NCI-H1105 (cell line): ENCODE data around the gene SLC2A2.
"Not testable (repeated sequence)": the region's sequence is repeated elsewhere in the genome, so short reads cannot be mapped to it uniquely, and the experiment has no call there.

Experiments
- DNase-seq: peaks from one replicate; lab custom pipeline; 2025; lab: John Stamatoyannopoulos, UW

Gene SLC2A2

GRCh38 chr3:170988378-170988777 is 38.1 kb downstream of the SLC2A2 start:
- DNase-seq: no peak

GRCh38 chr3:170985304-170985703 is 41.2 kb downstream of the SLC2A2 start:
- DNase-seq: no peak

- no peak for DNase-seq
Observed at GRCh38 chr3:170982733-170983132, 43.8 kb downstream of the SLC2A2 start.

- no peak for DNase-seq
Observed at GRCh38 chr3:170980399-170980798, 46.1 kb downstream of the SLC2A2 start.

- no peak for DNase-seq
Observed at GRCh38 chr3:170977949-170978745, 48.4 kb downstream of the SLC2A2 start.

GRCh38 chr3:170976190-170976519 is 50.4 kb downstream of the SLC2A2 start:
- no peak for DNase-seq

- DNase-seq: no peak
Observed at GRCh38 chr3:170975283-170976189, 51.0 kb downstream of the SLC2A2 start.

- no peak for DNase-seq
Observed at GRCh38 chr3:170974872-170975271, 51.6 kb downstream of the SLC2A2 start.

- not testable (repeated sequence) for DNase-seq
Observed at GRCh38 chr3:170972917-170973316, 53.6 kb downstream of the SLC2A2 start.

GRCh38 chr3:170967126-170967525 is 59.4 kb downstream of the SLC2A2 start:
- no peak for DNase-seq

- DNase-seq: no peak
Observed at GRCh38 chr3:170966495-170966894, 60.0 kb downstream of the SLC2A2 start.

GRCh38 chr3:170962411-170962810 is 64.1 kb downstream of the SLC2A2 start:
- DNase-seq: no peak

- DNase-seq: peak; percentile 36
Observed at GRCh38 chr3:170961616-170962400, 64.7 kb downstream of the SLC2A2 start.

GRCh38 chr3:170959457-170959856 is 67.1 kb downstream of the SLC2A2 start:
- DNase-seq: no peak

GRCh38 chr3:170956647-170957046 is 69.9 kb downstream of the SLC2A2 start:
- no peak for DNase-seq

- DNase-seq: no peak
Observed at GRCh38 chr3:170953736-170954135, 72.8 kb downstream of the SLC2A2 start.

GRCh38 chr3:170953229-170953628 is 73.3 kb downstream of the SLC2A2 start:
- DNase-seq: no peak

- no peak for DNase-seq
Observed at GRCh38 chr3:170949211-170949610, 77.3 kb downstream of the SLC2A2 start.

- DNase-seq: no peak
Observed at GRCh38 chr3:170947018-170947769, 79.3 kb downstream of the SLC2A2 start.
